ENCODE results near the gene ASTN2.

GRCh38 chr9:116389541-116390302, 1025.1 kb downstream of the ASTN2 start:
- TF ChIP-seq POLR2A (IDR thresholded peaks at IDR 0.05; ENCODE audit: low read length) (no peak), GATA1 (IDR thresholded peaks at IDR 0.05; ENCODE audit: low read depth, low read length) (no peak)

Measured in erythroblast (primary cell).